Measurements from ENCODE around the gene DENND10. TPM values are rescaled to one million over a fixed set of nuclear protein-coding genes. Genes with fewer than 3 reads are reported as not detected.

The DENND10 gene
- total and polyA plus RNA-seq, 7 donors, result 6.6 to 27.9 (median 19.1) TPM

- H3K27ac ChIP-seq, result no peak overlapping the region
- no peaks in the 10 kb centered on the region for H3K27me3 ChIP-seq (ENCODE audit: insufficient read depth in 3 of 3, low read length in 2 of 3)
- peak; percentile 31 for TF ChIP-seq CTCF (IDR thresholded peaks at IDR 0.05)
- H3K9me3 ChIP-seq, result no peaks in the 10 kb centered on the region
- 75 to 85% (median 85%) methylated on average over 13 of the region's 13 CpGs for WGBS, 3 donors
- no peak overlapping the region for H3K4me3 ChIP-seq
- H3K36me3 ChIP-seq (ENCODE audit: insufficient read depth in 1 of 2, low read depth in 1 of 2), result peaks cover 0 to 48% of the 10 kb centered on the region in 2 donors
- intact Hi-C loops (cut with DNase I), result no loop called here
- peak; percentile 60 to 66 (median 64) for ATAC-seq
- H3K4me1 ChIP-seq, result peaks cover 4% of the 10 kb centered on the region
- no peak for DNase-seq
Observed at GRCh38 chr10:119139464-119140067, 35.7 kb downstream of the DENND10 start.

GRCh38 chr10:119140603-119141245, 36.8 kb downstream of the DENND10 start:
- intact Hi-C loops (cut with DNase I), result no loop called here
- peaks cover 5% of the 10 kb centered on the region for H3K4me1 ChIP-seq
- WGBS, 3 donors, result 87 to 90% (median 87%) methylated on average over 21 of the region's 21 CpGs
- H3K4me3 ChIP-seq, result no peak overlapping the region
- H3K27me3 ChIP-seq (ENCODE audit: insufficient read depth in 3 of 3, low read length in 2 of 3), result no peaks in the 10 kb centered on the region
- H3K27ac ChIP-seq, result no peak overlapping the region
- ATAC-seq, result no peak
- TF ChIP-seq CTCF (IDR thresholded peaks at IDR 0.05), result no peak
- peaks cover 2 to 53% of the 10 kb centered on the region in 2 donors for H3K36me3 ChIP-seq (ENCODE audit: insufficient read depth in 1 of 2, low read depth in 1 of 2)
- H3K9me3 ChIP-seq, result no peaks in the 10 kb centered on the region
- no peak for DNase-seq

GRCh38 chr10:119143657-119144056, 39.7 kb downstream of the DENND10 start:
- H3K4me3 ChIP-seq, result no peak overlapping the region
- H3K4me1 ChIP-seq, result peaks cover 6% of the 10 kb centered on the region
- peaks cover 2 to 76% of the 10 kb centered on the region in 2 donors for H3K36me3 ChIP-seq (ENCODE audit: insufficient read depth in 1 of 2, low read depth in 1 of 2)
- WGBS, 3 donors, result 76 to 78% (median 76%) methylated on average over 10 of the region's 10 CpGs
- no peaks in the 10 kb centered on the region for H3K9me3 ChIP-seq
- no peak for DNase-seq
- intact Hi-C loops (cut with DNase I), result no loop called here
- ATAC-seq, result no peak
- no peak overlapping the region for H3K27ac ChIP-seq
- TF ChIP-seq CTCF (IDR thresholded peaks at IDR 0.05), result no peak
- H3K27me3 ChIP-seq (ENCODE audit: insufficient read depth in 3 of 3, low read length in 2 of 3), result no peaks in the 10 kb centered on the region

GRCh38 chr10:119149157-119149556, 45.2 kb downstream of the DENND10 start:
- 90 to 96% (median 94%) methylated on average over 8 of the region's 8 CpGs for WGBS, 3 donors
- H3K4me3 ChIP-seq, result no peak overlapping the region
- no peak for DNase-seq
- peaks cover 6% of the 10 kb centered on the region for H3K4me1 ChIP-seq
- no peak for ATAC-seq
- H3K36me3 ChIP-seq (ENCODE audit: insufficient read depth in 1 of 2, low read depth in 1 of 2), result peaks cover 14 to 93% of the 10 kb centered on the region in 2 donors
- H3K27me3 ChIP-seq (ENCODE audit: insufficient read depth in 3 of 3, low read length in 2 of 3), result no peaks in the 10 kb centered on the region
- no peaks in the 10 kb centered on the region for H3K9me3 ChIP-seq
- no peak for TF ChIP-seq CTCF (IDR thresholded peaks at IDR 0.05)
- H3K27ac ChIP-seq, result no peak overlapping the region
- intact Hi-C loops (cut with DNase I), result no loop called here

Measured in psoas muscle (tissue), 8 donors.